ENCODE data around the gene TMEM109. TPM values are rescaled to one million over a fixed set of nuclear protein-coding genes. Genes with fewer than 3 reads are reported as not detected.

TMEM109 gene
- total and polyA plus RNA-seq, 2 of the 4 experiments (the other 2 are of a cell fraction) = 15.1 to 69.7 TPM

DNA sequence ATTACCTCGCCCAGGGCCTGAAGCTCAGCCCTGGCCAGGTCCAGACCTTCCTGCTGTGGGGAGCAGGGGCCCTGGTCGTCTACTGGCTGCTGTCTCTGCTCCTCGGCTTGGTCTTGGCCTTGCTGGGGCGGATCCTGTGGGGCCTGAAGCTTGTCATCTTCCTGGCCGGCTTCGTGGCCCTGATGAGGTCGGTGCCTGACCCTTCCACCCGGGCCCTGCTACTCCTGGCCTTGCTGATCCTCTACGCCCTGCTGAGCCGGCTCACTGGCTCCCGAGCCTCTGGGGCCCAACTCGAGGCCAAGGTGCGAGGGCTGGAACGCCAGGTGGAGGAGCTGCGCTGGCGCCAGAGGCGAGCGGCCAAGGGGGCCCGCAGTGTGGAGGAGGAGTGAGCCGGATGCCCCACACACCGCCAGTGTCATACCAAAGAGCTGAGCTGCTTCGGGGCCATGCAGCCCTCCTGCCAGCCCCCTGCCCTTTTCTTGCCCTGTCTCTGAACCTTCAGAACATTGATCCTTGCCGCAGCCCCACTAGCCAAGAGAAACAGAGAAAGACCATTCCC is 7.9 kb downstream of the TMEM109 start:
- no peak overlapping the region for H3K18ac ChIP-seq (ENCODE audit: low read depth, low read length)
- peaks cover 18% of the 10 kb centered on the region; the same call in 1 of the 2 replicates for H3K9me1 ChIP-seq (ENCODE audit: insufficient read depth, low read length)
- peaks cover 18 to 61% of the 10 kb centered on the region in 2 experiments for H3K79me1 ChIP-seq (ENCODE audit: low read depth in 1 of 2, low read length in 2 of 2)
- H2AK5ac ChIP-seq (ENCODE audit: low read depth, low read length) = no peak overlapping the region
- H2BK15ac ChIP-seq (ENCODE audit: low read depth, low read length) = no peak overlapping the region
- no peak overlapping the region for H3K4me2 ChIP-seq (ENCODE audit: low read depth, low read length)
- no peaks in the 10 kb centered on the region for H3K27me3 ChIP-seq (ENCODE audit: control insufficient read depth, insufficient read depth, low read length)
- WGBS, 2 experiments (ENCODE audit: extremely low coverage in 2 of 2, insufficient read length in 1 of 2) = 80% methylated on average over 4 of the region's 23 CpGs; no CpG with 5 or more reads in 1 of the 2 experiments
- no TSS peak for BruUV-seq (replicated peaks)
- H2AK9ac ChIP-seq (replicated peaks; ENCODE audit: low read depth, low read length, poor library complexity) = no peak overlapping the region
- no peak for DNase-seq
- no peak overlapping the region for H3K9ac ChIP-seq (ENCODE audit: low read depth, low read length)
- H2BK5ac ChIP-seq (ENCODE audit: low read depth, low read length, poor library complexity, severe bottlenecking) = no peak overlapping the region
- H3K56ac ChIP-seq (ENCODE audit: extremely low read depth, insufficient read depth, low read length) = no peak overlapping the region
- no peak overlapping the region for H3K4ac ChIP-seq (ENCODE audit: low read depth, low read length)
- no peak overlapping the region for H2BK20ac ChIP-seq (ENCODE audit: low read depth, low read length)
- in situ Hi-C loops (cut with MboI; ENCODE audit: low sequenced_read_pairs) (loop anchor here (25.0 kb wide), 1 partner anchor 1335 kb away; no protein-coding TSS in a partner anchor), intact Hi-C loops (cut with micrococcal nuclease) (no loop called here), dilution Hi-C loops (cut with HindIII; ENCODE audit: low sequenced_read_pairs, unreplicated experiment) (no loop called here)
- ATAC-seq (ENCODE audit: low read depth) = no peak
- peaks cover 17% of the 10 kb centered on the region for H3K4me1 ChIP-seq (ENCODE audit: control insufficient read depth, insufficient read depth, low read length)
- no peak overlapping the region for H4K5ac ChIP-seq (ENCODE audit: low read depth, low read length)
- no peak overlapping the region for H2BK120ac ChIP-seq (ENCODE audit: low read depth, low read length)
- peaks cover 29% of the 10 kb centered on the region for H3K36me3 ChIP-seq (ENCODE audit: control insufficient read depth, insufficient read depth, low read length)
- no peak overlapping the region for H2AFZ ChIP-seq (replicated peaks; ENCODE audit: low read length, poor library complexity)
- no peak overlapping the region for H4K8ac ChIP-seq (ENCODE audit: low read depth in 2 of 2, low read length in 2 of 2)
- no peak overlapping the region for H4K91ac ChIP-seq (ENCODE audit: insufficient read depth, low read depth, low read length)
- CTCF ChIA-PET = interaction anchor here (1.0 kb wide), 1 partner anchor 91 kb away, joined by 3 read pairs; no protein-coding TSS in a partner anchor
- no peak overlapping the region for H3K23ac ChIP-seq (ENCODE audit: low read depth, low read length)
- no peak overlapping the region for H3K14ac ChIP-seq (replicated peaks; ENCODE audit: low read depth, low read length)
- no peak overlapping the region for H3K4me3 ChIP-seq (ENCODE audit: insufficient read depth, low read depth, low read length)
- peaks cover 24% of the 10 kb centered on the region for H4K20me1 ChIP-seq (ENCODE audit: insufficient read depth, low read length)
- TF ChIP-seq, protein P1, sequence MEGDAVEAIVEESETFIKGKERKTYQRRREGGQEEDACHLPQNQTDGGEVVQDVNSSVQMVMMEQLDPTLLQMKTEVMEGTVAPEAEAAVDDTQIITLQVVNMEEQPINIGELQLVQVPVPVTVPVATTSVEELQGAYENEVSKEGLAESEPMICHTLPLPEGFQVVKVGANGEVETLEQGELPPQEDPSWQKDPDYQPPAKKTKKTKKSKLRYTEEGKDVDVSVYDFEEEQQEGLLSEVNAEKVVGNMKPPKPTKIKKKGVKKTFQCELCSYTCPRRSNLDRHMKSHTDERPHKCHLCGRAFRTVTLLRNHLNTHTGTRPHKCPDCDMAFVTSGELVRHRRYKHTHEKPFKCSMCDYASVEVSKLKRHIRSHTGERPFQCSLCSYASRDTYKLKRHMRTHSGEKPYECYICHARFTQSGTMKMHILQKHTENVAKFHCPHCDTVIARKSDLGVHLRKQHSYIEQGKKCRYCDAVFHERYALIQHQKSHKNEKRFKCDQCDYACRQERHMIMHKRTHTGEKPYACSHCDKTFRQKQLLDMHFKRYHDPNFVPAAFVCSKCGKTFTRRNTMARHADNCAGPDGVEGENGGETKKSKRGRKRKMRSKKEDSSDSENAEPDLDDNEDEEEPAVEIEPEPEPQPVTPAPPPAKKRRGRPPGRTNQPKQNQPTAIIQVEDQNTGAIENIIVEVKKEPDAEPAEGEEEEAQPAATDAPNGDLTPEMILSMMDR (conservative IDR thresholded peaks at IDR 0.05; ENCODE audit: low read depth, low read length) = no peak
- TF ChIP-seq MXI1 (IDR thresholded peaks at IDR 0.05; ENCODE audit: borderline replicate concordance, low read depth, low read length) (no peak), RFX5 (IDR thresholded peaks at IDR 0.05; ENCODE audit: low read depth, low read length) (no peak), POLR2A (IDR thresholded peaks at IDR 0.05; ENCODE audit: low read depth, low read length) (no peak), MAFK (IDR thresholded peaks at IDR 0.05; ENCODE audit: low read depth, low read length) (no peak), MAZ (IDR thresholded peaks at IDR 0.05; ENCODE audit: borderline replicate concordance, low read depth, low read length) (no peak), CEBPB (IDR thresholded peaks at IDR 0.05; ENCODE audit: low read depth, low read length) (no peak), NFE2L2 (IDR thresholded peaks at IDR 0.05; ENCODE audit: low read depth, low read length) (no peak), SMC3 (IDR thresholded peaks at IDR 0.05; ENCODE audit: low read depth, low read length) (no peak), RAD21 (IDR thresholded peaks at IDR 0.05; ENCODE audit: low read length) (no peak), BHLHE40 (IDR thresholded peaks at IDR 0.05; ENCODE audit: low read depth, low read length) (no peak)
- TF ChIP-seq, protein P2, sequence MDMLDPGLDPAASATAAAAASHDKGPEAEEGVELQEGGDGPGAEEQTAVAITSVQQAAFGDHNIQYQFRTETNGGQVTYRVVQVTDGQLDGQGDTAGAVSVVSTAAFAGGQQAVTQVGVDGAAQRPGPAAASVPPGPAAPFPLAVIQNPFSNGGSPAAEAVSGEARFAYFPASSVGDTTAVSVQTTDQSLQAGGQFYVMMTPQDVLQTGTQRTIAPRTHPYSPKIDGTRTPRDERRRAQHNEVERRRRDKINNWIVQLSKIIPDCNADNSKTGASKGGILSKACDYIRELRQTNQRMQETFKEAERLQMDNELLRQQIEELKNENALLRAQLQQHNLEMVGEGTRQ (IDR thresholded peaks at IDR 0.05; ENCODE audit: low read depth, low read length) = no peak
- TF ChIP-seq, protein P3, sequence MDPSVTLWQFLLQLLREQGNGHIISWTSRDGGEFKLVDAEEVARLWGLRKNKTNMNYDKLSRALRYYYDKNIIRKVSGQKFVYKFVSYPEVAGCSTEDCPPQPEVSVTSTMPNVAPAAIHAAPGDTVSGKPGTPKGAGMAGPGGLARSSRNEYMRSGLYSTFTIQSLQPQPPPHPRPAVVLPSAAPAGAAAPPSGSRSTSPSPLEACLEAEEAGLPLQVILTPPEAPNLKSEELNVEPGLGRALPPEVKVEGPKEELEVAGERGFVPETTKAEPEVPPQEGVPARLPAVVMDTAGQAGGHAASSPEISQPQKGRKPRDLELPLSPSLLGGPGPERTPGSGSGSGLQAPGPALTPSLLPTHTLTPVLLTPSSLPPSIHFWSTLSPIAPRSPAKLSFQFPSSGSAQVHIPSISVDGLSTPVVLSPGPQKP (IDR thresholded peaks at IDR 0.05; ENCODE audit: borderline replicate concordance, low read depth, low read length) = no peak
- POLR2A ChIA-PET (ENCODE audit: unreplicated experiment) = no interaction called here
- H3K27ac ChIP-seq (ENCODE audit: insufficient read depth, low read length) = no peak overlapping the region
- H3K9me3 ChIP-seq (ENCODE audit: control insufficient read depth, insufficient read depth, low read length) = no peaks in the 10 kb centered on the region
